Nephron progenitor cell (in vitro differentiated cells): ENCODE data around the gene SPON1.
A peak's percentile ranks its signal among the peaks of the same experiment; 100 is the strongest.

Experiments used
- DNase-seq: peaks from one replicate; pipeline ENCODE4 v3.0.0; 2021
- H3K27ac Mint-ChIP-seq: 2 replicates; pipeline ENCODE4 v1.8.0; 2021; ENCODE audit warnings: mild to moderate bottlenecking, moderate library complexity, mixed read lengths
- H3K27me3 Mint-ChIP-seq: 2 replicates; pipeline ENCODE4 v1.8.0; 2021; ENCODE audit warnings: mild to moderate bottlenecking, low read depth, mixed read lengths; ENCODE audit not compliant: poor library complexity
- H3K36me3 Mint-ChIP-seq: 2 replicates; pipeline ENCODE4 v1.8.0; 2021; ENCODE audit warnings: low read depth, mixed read lengths
- H3K4me1 Mint-ChIP-seq: 2 replicates; pipeline ENCODE4 v1.8.0; 2021; ENCODE audit warnings: mixed read lengths
- H3K4me3 Mint-ChIP-seq: 2 replicates; pipeline ENCODE4 v1.8.0; 2021; ENCODE audit warnings: mild to moderate bottlenecking, moderate library complexity, mixed read lengths
- H3K9me3 Mint-ChIP-seq: 2 replicates; pipeline ENCODE4 v1.8.0; 2021; ENCODE audit warnings: mild to moderate bottlenecking, moderate library complexity, mixed read lengths
- TF ChIP-seq, protein P1 (sequence below): fragments of 200-600 bp; sonication (generic); IDR thresholded peaks from 2 replicates; pipeline ENCODE4 v1.5.0; 2021; ENCODE audit warnings: antibody characterized with exemption

The SPON1 gene

GRCh38 chr11:14229472-14229871 is 266.9 kb downstream of the SPON1 start:
- H3K27ac Mint-ChIP-seq = no peak overlapping the region
- no peak for DNase-seq

GRCh38 chr11:14230407-14230806 is 267.9 kb downstream of the SPON1 start:
- peaks cover 38% of the 10 kb centered on the region for H3K27me3 Mint-ChIP-seq
- no peak for DNase-seq
- H3K27ac Mint-ChIP-seq = no peak overlapping the region
- no peak overlapping the region for H3K4me3 Mint-ChIP-seq
- H3K4me1 Mint-ChIP-seq = no peaks in the 10 kb centered on the region
- peaks cover 13% of the 10 kb centered on the region for H3K36me3 Mint-ChIP-seq
- peaks cover 10% of the 10 kb centered on the region for H3K9me3 Mint-ChIP-seq
- TF ChIP-seq, protein P1, sequence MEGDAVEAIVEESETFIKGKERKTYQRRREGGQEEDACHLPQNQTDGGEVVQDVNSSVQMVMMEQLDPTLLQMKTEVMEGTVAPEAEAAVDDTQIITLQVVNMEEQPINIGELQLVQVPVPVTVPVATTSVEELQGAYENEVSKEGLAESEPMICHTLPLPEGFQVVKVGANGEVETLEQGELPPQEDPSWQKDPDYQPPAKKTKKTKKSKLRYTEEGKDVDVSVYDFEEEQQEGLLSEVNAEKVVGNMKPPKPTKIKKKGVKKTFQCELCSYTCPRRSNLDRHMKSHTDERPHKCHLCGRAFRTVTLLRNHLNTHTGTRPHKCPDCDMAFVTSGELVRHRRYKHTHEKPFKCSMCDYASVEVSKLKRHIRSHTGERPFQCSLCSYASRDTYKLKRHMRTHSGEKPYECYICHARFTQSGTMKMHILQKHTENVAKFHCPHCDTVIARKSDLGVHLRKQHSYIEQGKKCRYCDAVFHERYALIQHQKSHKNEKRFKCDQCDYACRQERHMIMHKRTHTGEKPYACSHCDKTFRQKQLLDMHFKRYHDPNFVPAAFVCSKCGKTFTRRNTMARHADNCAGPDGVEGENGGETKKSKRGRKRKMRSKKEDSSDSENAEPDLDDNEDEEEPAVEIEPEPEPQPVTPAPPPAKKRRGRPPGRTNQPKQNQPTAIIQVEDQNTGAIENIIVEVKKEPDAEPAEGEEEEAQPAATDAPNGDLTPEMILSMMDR = no peak

More at GRCh38 chr11:14229472-14229871, 266.9 kb downstream of the SPON1 start:
- no peaks in the 10 kb centered on the region for H3K4me1 Mint-ChIP-seq
- peaks cover 38% of the 10 kb centered on the region for H3K27me3 Mint-ChIP-seq
- H3K36me3 Mint-ChIP-seq = peaks cover 13% of the 10 kb centered on the region
- H3K9me3 Mint-ChIP-seq = peaks cover 10% of the 10 kb centered on the region
- no peak overlapping the region for H3K4me3 Mint-ChIP-seq
- TF ChIP-seq, protein P1 = no peak

GRCh38 chr11:14232652-14233051 is 270.1 kb downstream of the SPON1 start:
- Mint-ChIP-seq H3K27ac (no peak overlapping the region), H3K4me3 (no peak overlapping the region), H3K27me3 (peaks cover 43% of the 10 kb centered on the region), H3K9me3 (no peaks in the 10 kb centered on the region), H3K36me3 (peaks cover 4% of the 10 kb centered on the region), H3K4me1 (peaks cover 9% of the 10 kb centered on the region)
- TF ChIP-seq, protein P1 = peak; percentile 23
- DNase-seq = no peak

GRCh38 chr11:14234446-14234845 is 271.9 kb downstream of the SPON1 start:
- H3K27me3 Mint-ChIP-seq = peaks cover 32% of the 10 kb centered on the region
- no peak for DNase-seq
- no peak overlapping the region for H3K27ac Mint-ChIP-seq
- H3K4me3 Mint-ChIP-seq = no peak overlapping the region
- no peaks in the 10 kb centered on the region for H3K36me3 Mint-ChIP-seq
- H3K4me1 Mint-ChIP-seq = peaks cover 9% of the 10 kb centered on the region
- H3K9me3 Mint-ChIP-seq = no peaks in the 10 kb centered on the region
- TF ChIP-seq, protein P1 = no peak

DNA sequence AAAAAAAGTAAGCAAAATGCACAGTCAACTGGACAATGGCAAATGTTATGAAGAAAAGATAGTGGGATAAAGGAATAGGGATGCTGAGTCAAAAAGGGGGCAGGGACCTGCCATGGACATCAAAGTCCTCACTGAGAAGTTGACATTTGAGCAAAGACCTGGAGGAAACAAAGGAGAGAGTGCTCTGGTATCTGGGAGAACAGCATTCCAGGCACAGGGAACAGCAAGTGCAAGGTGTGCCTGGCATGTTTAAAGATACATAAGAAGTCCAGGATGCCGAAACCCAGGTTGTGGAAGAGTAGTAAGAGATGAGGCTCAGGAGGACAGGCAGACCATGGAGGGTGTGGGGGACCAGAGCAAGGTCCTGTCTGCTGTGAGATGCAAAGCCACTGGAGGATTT is 273.2 kb downstream of the SPON1 start:
- peaks cover 20% of the 10 kb centered on the region for H3K27me3 Mint-ChIP-seq

GRCh38 chr11:14237444-14237961 is 275.0 kb downstream of the SPON1 start:
- H3K27ac Mint-ChIP-seq = no peak overlapping the region
- TF ChIP-seq, protein P1 = no peak
- H3K27me3 Mint-ChIP-seq = peaks cover 15% of the 10 kb centered on the region
- H3K4me1 Mint-ChIP-seq = peaks cover 9% of the 10 kb centered on the region
- H3K9me3 Mint-ChIP-seq = no peaks in the 10 kb centered on the region
- H3K4me3 Mint-ChIP-seq = no peak overlapping the region
- H3K36me3 Mint-ChIP-seq = no peaks in the 10 kb centered on the region
- no peak for DNase-seq

More for the DNA sequence above, 273.2 kb downstream of the SPON1 start:
- H3K4me3 Mint-ChIP-seq = no peak overlapping the region
- no peaks in the 10 kb centered on the region for H3K36me3 Mint-ChIP-seq
- H3K9me3 Mint-ChIP-seq = no peaks in the 10 kb centered on the region
- DNase-seq = no peak
- peaks cover 9% of the 10 kb centered on the region for H3K4me1 Mint-ChIP-seq
- H3K27ac Mint-ChIP-seq = no peak overlapping the region
- TF ChIP-seq, protein P1 = no peak
